CD4-positive, alpha-beta T cell treated with Interleukin-4 for 1 hour (primary cell): ENCODE measurements around the gene OGFR.
"Not testable (repeated sequence)": the region's sequence is repeated elsewhere in the genome, so short reads cannot be mapped to it uniquely, and the experiment has no call there.

ENCODE experiments used
- DNase-seq, 2 donors: peaks; one replicate each; pipeline ENCODE4 v3.0.0-alpha.2; 2020 to 2022

OGFR gene

DNA sequence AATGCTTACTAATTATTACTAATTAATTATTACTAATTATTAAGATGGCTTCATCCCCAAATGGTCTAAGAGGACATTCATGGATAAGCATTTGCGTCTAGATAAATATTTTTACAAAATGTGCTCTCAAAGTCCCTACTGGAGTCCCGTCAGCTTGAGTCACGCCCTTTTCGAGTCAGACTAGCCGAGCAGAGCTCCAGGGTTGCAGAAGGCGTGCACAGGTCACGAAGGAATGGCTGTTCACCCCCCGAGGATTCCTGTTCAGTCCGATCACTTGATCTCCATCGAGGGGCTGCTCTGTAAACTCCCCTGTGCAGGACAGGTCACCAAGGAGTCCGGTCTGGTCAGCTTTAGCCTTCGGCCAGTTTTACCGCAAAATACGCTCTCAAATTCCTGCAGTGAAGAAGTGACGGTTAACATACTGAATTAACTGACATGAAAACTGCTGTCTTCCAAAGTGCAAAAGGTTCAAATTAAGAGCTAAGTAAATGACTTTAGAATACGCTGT lies 37.1 kb downstream of the OGFR start:
- no peak for DNase-seq

DNA sequence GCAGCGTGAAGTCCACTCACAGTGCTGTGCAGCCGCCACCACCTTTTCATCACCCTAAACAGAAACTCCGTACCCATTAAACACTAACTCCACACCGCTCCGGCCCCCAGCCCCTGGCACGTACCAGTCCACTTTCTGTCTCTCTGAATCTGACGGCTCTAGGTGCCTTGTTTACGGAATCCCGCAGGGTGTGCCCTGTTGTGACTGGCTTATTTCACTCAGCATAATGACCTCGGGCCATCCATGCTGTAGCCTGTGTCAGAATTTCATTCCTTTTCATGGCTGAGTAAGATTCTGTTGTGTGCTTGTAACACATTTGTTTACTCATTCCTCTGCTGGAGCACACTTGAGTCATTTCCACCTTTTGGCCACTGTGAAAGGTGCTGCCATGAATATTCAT lies 39.0 kb downstream of the OGFR start:
- no peak for DNase-seq

DNA sequence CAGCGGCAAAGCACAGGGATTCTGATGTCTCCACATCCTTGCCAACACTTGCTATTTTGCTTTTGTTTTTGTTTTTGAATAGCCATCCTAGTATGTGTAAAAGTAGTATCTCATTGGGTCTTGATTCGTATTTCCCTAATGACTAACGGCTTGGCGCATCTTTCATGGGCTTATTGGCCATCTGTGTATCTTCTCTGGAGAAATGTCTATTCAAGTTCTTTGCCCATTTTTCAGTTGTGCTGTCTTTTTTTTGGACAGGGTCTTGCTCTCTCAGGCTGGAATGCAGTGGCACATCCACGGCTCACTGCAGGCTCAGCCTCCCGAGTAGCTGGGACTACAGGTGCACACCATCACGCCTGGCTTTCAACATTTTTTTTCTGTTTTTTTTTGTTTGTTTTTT lies 39.5 kb downstream of the OGFR start:
- DNase-seq = no peak

DNA sequence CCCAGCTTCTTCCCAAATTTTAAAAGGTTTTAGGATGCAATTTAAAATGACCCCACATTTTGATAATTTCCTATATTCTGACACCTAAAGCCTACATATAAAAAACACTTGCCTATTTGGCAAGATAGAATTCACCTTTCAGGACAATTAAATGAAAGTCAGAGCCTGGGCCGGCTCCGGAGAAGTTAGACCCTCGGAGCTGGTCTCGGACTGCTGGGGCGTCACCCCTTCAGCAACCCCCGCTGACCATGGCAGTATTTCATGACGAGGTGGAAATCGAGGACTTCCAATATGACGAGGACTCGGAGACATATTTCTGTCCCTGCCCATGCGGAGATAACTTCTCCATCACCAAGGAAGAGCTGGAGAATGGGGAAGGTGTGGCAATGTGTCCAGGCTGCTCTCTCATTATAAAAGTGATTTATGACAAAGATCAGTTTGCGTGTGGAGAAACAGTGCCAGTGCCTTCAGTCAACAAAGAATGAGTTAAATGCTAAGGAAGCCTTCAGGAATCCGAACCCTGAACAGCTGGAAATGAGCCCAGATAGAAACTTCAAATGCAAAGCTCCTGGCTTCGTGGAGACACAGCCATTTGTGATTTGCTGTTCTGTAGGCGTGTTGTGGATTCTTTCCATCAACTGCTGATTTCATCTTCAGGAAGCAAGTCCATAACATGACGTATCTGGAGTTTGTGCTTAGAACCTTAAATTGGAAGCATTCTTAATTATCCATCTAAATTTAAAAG lies 41.0 kb downstream of the OGFR start:
- DNase-seq = no peak

DNA sequence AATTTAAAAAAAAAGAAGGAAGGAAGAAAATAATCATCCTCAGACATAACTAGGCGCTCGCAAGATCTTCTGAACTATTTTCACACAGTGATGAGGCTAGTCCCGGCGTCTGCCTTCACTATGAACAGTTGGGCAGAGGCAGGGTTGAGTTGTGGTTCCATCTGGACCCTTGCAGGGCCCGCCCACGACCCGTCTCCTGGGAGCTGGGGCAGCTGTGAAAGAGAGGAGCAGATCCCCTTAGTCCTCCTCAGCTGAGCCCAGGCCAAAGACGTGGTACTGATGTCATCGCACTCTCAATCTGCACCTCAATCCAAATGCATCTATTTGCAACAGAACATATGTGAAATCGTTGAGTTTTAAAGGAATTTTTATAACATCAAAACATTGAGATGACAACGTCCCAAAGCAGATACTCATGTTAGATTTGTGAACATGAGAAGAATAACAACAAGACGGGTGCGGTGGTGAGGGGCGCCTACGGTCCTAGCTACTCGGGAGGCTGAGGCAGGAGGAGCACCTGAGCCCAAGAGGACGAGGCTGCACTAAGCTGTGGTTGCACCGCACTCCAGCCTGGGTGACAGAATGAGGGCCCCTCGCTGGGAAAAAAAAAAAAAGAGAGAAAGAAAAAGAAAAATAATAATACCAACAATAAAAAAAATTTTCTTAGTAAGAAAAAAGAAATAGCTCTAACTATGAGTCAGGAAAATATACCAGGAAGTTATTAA lies 41.7 kb downstream of the OGFR start:
- DNase-seq = no peak

DNA sequence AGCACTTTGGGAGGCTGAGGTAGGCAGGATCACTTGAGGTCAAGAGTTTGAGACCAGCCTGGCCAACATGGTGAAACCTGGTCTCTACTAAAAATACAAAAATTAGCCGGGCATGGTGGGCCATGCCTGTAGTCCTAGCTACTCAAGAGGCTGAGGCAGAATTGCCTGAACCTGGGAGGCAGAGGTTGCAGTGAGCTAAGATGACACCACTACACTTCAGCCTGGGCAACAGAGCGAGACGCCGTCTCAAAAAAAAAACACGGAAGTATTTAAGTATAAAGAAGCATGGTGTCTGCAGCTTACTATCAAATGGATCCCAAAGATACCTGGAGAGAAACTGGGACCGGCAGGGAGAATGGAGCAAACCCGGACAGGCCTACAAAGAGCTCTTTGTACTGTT lies 44.3 kb downstream of the OGFR start:
- not testable (repeated sequence) for DNase-seq

GRCh38 chr20:62849431-62849830 lies 44.8 kb downstream of the OGFR start:
- no peak for DNase-seq

- DNase-seq = no peak
Measured at GRCh38 chr20:62850333-62850974, 45.8 kb downstream of the OGFR start.

DNA sequence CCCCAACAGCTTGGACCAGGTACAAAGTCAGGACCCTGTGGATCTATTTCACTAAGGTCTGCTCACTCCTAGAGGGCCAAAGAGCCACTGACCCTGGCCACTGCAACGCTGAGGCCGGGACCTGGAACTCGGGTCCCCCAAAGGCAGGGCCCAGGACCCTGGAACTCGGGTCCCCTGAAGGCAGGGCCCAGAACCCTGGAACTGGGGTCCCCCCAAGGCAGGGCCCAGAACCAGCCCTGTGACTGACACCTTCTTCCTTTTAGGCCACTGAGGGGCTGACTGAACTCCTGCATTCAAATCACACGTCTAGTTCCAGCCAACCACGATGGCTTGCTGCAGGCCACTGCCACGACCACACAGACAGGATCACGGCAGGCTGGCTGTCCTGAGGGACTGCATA lies 47.6 kb downstream of the OGFR start:
- DNase-seq = no peak

DNA sequence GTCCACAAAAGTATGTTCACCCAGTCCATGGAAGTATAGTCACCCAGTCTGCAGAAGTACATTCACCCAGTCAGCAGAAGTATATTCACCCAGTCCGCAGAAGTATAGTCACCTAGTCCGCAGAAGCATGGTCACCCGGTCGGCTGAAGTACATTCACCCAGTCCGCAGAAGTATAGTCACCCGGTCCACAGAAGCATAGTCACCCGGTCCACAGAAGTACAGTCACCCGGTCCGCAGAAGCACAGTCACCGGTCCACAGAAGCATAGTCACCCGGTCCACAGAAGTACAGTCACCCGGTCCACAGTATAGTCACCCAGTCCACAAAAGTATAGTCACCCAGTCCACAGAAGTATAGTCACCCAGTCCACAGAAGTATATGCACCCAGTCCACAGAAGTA lies 48.2 kb downstream of the OGFR start:
- DNase-seq = no peak

DNA sequence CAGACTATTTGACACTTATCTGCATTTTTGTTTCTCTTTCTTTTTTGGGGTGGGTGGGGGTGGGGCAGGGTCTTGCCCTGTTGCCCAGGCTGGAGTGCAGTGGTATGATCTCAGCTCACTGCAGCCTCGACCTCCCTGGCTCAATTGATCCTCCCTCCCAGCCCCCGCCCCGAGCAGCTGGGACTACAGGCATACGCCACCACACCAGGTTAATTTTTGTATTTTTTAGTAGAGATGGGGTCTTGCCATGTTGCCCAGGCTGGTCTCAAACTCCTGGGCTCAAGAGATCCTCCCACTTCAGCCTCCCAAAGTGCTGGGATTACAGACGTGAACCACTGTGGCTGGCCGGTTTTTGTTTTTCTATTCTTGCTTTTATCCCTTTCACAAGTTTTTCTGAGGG lies 48.7 kb downstream of the OGFR start:
- not testable (repeated sequence) for DNase-seq

GRCh38 chr20:62854121-62854520 lies 49.5 kb downstream of the OGFR start:
- DNase-seq = no peak

GRCh38 chr20:62855120-62855519 lies 50.5 kb downstream of the OGFR start:
- DNase-seq = no peak

GRCh38 chr20:62856931-62857619 lies 52.4 kb downstream of the OGFR start:
- no peak for DNase-seq

GRCh38 chr20:62858058-62858830 lies 53.6 kb downstream of the OGFR start:
- peak in 1 of 2 donors; percentile 47 for DNase-seq

- no peak for DNase-seq
Measured at GRCh38 chr20:62859721-62860120, 55.1 kb downstream of the OGFR start.

DNA sequence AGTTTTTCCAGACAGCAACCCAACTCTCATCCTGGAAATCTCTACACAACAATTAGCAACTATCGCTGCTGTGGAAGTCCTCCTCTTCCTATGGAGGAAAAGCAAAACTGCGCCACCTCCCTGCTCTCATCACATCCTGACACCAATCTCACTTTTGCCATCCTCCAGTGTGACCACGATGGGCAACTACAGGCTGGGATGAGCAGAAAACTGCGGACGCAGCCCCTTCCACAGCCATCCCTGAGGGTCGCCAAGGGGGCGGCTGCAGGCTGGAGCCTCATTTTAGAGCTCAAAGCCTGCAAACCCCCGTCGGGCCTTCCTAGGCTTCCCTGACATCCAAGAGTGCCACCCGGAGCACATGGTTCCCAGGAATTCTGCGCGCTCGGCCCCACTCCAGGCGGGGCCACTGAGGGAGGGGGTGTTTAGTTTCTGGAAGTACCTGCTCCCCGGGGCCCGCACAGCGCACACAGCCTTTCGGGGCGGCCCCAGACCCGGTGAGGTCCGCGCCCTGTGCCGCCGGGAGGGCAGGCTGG lies 55.8 kb downstream of the OGFR start:
- no peak for DNase-seq

GRCh38 chr20:62860924-62861691 lies 56.5 kb downstream of the OGFR start:
- peak; percentile 48 to 51 for DNase-seq

DNA sequence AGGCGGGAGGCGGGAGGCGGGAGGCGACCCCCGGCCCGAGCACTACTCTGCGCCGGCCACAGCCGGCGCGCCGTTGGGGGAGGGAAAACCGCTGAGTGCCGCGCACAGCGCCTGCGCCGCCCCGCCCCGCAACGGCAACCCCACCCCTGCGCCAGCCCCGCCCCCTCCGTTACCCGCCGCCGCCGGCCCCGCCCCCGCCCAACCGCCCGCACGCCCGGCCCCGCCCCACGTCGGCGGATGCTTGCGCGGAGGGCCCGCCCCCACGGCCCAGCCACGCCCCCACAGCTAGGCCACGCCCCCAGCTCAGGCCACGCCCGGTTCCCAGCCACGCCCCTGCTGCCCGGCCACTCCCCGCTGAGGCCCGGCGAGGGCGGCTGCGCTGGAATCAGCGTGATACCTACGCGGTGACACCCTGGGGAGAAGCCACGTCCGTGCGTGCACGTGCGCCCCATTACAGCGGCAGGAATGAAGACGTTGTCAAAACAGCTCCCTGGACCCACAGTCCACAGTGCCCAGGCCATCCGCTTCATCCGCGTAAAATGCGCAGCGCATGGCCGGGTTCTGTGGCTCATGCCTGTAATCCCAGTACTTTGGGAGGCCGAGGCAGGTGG lies 57.2 kb downstream of the OGFR start, which contains the start of gene TCFL5:
TCFL5 (minus strand) TSS at position 97 of the 611 bp plus-strand sequence. CDS start 152 bp downstream, outside the sequence.
- DNase-seq = peak; percentile 90 to 94
